AG04449 (cell line): ENCODE results near the gene MYORG.
"Not testable (repeated sequence)": the region's sequence is repeated elsewhere in the genome, so short reads cannot be mapped to it uniquely, and the experiment has no call there.

Experiments used
- CTCF ChIA-PET: fragments of 350-600 bp; formaldehyde crosslinking; extraction: SDS; loops from one replicate; lab custom pipeline; 2021; ENCODE audit warnings: antibody characterized with exemption; lab: Yijun Ruan, JAX
- POLR2A ChIA-PET: fragments of 400-600, 350-600 bp; formaldehyde crosslinking; extraction: SDS; loops from one replicate; lab custom pipeline; 2020; ENCODE audit warnings: antibody characterized with exemption, inconsistent platforms; lab: Yijun Ruan, JAX
- DNase-seq: peaks from one replicate; pipeline ENCODE4 v3.0.0-alpha.2; 2010; ENCODE audit warnings: low read depth, low spot score
- H3K4me3 ChIP-seq: 2 replicates; pipeline ENCODE4 v1.5.1; 2011; ENCODE audit warnings: low read depth, mild to moderate bottlenecking, control low read depth, low read length
- TF ChIP-seq, protein P1 (sequence below): IDR thresholded peaks from one replicate; pipeline ENCODE4 v1.5.1; 2011; ENCODE audit warnings: mild to moderate bottlenecking, moderate library complexity, low read length, control low read depth, inconsistent platforms; ENCODE audit not compliant: insufficient read depth; ENCODE audit errors: missing control alignments

MYORG gene

DNA sequence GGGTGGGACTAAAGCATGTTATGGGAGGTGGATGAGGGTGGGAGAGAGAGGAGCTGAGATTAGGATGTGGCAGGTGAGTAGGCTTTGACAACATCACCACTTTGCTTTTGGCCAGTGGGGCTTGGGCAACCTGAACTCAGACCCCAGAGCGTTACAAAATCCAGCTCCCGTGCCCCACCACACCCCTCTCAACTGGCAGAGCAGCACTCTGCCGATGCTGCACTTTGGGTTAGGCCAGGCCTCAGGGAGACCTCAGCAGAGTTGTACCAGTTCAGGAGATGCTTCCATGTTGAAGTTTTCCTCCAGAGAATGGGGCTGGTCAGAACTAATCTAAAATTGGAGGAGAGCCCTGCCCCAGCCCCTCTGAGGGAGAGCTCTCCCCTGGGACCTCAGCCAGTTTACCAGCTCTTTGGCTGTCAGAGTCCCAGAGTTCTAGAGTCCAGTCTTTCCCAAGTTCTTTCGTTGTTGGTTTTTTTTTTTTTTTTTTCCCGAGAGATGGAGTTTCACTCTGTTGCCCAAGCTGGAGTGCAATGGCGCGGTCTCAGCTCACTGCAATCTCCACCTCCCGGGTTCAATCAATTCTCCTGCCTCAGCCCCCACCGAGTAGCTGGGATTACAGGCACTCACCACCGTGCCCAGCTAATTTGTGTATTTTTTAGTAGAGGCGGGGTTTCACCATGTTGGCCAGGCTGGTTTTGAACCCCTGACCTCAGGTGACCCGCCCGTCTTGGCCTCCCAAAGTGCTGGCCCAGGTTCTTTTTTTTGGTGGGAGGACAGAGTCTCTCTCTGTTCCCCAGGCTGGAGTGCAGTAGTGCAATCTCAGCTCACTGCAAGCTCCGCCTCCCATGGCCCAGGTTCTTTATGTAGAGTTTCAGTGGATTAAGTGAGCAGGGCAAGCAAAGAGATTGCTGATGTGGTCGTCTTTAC lies 29.6 kb downstream of the MYORG start:
- H3K4me3 ChIP-seq = no peak overlapping the region
- TF ChIP-seq, protein P1, sequence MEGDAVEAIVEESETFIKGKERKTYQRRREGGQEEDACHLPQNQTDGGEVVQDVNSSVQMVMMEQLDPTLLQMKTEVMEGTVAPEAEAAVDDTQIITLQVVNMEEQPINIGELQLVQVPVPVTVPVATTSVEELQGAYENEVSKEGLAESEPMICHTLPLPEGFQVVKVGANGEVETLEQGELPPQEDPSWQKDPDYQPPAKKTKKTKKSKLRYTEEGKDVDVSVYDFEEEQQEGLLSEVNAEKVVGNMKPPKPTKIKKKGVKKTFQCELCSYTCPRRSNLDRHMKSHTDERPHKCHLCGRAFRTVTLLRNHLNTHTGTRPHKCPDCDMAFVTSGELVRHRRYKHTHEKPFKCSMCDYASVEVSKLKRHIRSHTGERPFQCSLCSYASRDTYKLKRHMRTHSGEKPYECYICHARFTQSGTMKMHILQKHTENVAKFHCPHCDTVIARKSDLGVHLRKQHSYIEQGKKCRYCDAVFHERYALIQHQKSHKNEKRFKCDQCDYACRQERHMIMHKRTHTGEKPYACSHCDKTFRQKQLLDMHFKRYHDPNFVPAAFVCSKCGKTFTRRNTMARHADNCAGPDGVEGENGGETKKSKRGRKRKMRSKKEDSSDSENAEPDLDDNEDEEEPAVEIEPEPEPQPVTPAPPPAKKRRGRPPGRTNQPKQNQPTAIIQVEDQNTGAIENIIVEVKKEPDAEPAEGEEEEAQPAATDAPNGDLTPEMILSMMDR = no peak
- CTCF ChIA-PET = interaction anchor here (1.0 to 7.8 kb wide), 4 partner anchors 10 to 75 kb away, joined by 3 to 49 read pairs (median 4); no protein-coding TSS in a partner anchor
- DNase-seq = no peak
- POLR2A ChIA-PET = no interaction called here

DNA sequence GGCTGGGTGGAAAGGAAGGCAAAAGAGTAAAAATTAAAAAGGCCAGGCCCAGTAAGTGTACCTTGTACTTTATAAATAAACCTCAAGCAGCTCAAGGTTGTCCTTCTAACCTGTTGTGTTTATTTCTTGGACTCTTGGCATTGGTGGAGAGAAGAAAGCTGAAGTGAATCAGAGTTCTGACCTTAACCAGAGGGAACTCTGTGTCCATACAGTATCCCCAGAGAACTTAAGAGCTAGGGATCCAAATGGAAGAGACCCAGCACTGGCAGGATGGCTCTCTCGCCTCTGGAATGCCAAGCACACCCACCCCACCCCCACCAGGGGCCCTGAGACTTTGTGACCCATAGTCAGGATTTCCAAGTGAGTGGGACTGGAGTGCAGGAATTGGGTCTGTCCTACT lies 33.1 kb downstream of the MYORG start:
- TF ChIP-seq, protein P1 = no peak
- ChIA-PET POLR2A (no interaction called here), CTCF (interaction anchor here (1.0 to 7.8 kb wide), 2 partner anchors 10 to 31 kb away, joined by 3 to 49 read pairs; no protein-coding TSS in a partner anchor)
- DNase-seq = no peak
- H3K4me3 ChIP-seq = no peak overlapping the region

DNA sequence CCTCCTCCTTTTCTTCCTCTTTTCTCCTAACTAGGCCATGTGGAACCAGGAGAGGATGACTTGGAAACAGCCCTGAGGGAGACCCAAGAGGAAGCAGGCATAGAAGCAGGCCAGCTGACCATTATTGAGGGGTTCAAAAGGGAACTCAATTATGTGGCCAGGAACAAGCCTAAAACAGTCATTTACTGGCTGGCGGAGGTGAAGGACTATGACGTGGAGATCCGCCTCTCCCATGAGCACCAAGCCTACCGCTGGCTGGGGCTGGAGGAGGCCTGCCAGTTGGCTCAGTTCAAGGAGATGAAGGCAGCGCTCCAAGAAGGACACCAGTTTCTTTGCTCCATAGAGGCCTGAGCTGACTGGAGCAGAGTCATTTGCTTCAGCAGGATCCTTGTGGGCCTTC lies 33.6 kb downstream of the MYORG start:
- POLR2A ChIA-PET = no interaction called here
- CTCF ChIA-PET = interaction anchor here (1.0 to 7.8 kb wide), 3 partner anchors 10 to 61 kb away, joined by 3 to 49 read pairs (median 6); no protein-coding TSS in a partner anchor

DNA sequence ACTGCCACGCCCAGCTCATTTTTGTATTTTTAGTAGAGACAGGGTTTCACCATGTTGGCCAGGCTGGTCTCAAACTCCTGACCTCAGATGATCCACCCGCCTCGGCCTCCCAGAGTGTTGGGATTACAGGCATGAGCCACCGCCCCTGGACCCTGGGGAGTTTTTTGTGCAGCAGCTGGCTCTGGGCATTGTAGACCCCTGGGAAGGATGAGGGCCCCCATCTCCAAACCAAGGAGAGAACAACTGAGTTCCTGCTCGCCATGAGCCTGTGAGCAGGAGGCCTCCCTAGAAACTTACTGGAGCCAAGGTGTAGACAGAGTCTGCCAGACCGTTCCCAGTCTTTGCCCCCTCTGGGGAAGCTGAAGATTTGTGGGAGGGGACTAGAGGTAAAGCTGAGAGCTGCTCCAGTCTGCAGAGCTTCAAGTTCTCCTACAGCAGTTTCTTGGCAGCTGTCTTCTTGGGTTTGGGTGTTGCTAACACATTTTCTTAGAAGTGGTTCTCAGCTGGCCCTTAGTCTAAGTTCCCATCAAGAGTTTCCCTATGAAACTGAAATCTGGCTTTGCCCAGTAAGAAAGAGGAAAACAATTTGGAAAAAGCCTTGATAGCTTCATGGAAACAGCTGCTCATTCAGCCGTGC lies 34.9 kb downstream of the MYORG start:
- ChIA-PET CTCF (interaction anchor here (0.8 to 7.8 kb wide), 5 partner anchors 8 to 263 kb away, joined by 3 to 49 read pairs (median 3); no protein-coding TSS in a partner anchor), POLR2A (no interaction called here)
- no peak for DNase-seq
- no peak overlapping the region for H3K4me3 ChIP-seq
- TF ChIP-seq, protein P1 = no peak

More for the DNA sequence above, 33.6 kb downstream of the MYORG start:
- TF ChIP-seq, protein P1 = no peak
- no peak for DNase-seq
- H3K4me3 ChIP-seq = no peak overlapping the region

DNA sequence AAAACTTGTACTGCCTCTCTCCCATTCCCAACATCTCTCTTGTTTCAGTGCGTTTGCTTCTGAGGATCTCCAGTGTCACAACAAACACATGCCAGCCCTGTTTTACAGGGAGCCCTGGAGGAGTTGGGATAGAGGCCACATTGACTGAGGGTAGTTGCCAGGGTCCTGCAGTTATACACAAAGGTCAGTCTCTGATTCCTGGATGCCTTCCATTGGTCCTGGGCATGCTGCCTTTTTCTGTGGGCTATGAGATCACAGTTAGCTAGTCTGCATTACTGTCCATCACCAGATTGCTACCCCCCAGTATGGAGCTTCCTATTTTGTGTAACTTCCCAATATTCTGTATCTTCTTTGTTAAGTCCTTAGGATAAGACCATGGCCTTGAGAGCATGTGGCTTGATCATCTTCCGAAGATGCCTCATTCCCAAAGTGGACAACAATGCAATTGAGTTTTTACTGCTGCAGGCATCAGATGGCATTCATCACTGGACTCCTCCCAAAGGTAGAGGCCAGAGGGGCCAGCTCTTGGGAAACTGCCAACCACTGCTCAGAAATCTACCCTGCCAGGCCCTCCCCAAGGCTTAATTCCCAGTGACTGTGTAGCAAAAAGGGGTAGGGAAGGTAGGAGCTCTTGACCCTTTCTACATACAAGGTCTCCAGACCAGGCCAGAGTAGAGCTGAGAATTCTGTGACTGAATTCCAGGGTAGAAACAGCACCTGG lies 37.9 kb downstream of the MYORG start:
- TF ChIP-seq, protein P1 = no peak
- ChIA-PET CTCF (interaction anchor here (0.7 to 1.5 kb wide), 5 partner anchors 8 to 265 kb away, joined by 3 to 6 read pairs (median 5); no protein-coding TSS in a partner anchor), POLR2A (interaction anchor here (0.6 kb wide), 1 partner anchor 85 kb away, joined by 5 read pairs; no protein-coding TSS in a partner anchor)
- DNase-seq = no peak
- H3K4me3 ChIP-seq = no peak overlapping the region

DNA sequence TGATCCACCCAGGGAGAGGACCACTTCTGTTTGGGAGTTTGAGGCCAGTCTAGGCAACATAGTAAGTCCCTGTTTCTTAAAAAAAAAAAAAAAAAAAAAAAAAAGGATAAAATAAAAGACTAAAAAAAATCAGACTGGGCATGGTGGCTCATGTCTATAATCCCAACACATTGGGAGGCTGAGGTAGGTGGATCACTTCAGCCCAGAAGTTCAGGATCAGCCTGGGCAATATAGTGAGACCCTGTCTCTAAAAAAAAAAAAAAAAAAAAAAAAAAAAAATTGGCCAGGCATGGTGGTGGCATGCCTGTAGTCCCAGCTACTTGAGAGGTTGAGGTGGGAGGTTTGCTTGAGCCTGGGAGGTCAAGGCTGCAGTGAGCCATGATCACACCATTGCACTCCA lies 38.6 kb downstream of the MYORG start:
- DNase-seq, POLR2A ChIA-PET, H3K4me3 ChIP-seq: not testable (repeated sequence)
- CTCF ChIA-PET = interaction anchor here (0.7 to 1.5 kb wide), 8 partner anchors 9 to 524 kb away, joined by 3 to 6 read pairs (median 4); no protein-coding TSS in a partner anchor
